ENCODE data around the gene CORIN. TPM values are rescaled to one million over a fixed set of nuclear protein-coding genes. Genes with fewer than 3 reads are reported as not detected.

Gene CORIN
- total RNA-seq, 1 experiment from 2014 or later = 0.07 TPM

DNA sequence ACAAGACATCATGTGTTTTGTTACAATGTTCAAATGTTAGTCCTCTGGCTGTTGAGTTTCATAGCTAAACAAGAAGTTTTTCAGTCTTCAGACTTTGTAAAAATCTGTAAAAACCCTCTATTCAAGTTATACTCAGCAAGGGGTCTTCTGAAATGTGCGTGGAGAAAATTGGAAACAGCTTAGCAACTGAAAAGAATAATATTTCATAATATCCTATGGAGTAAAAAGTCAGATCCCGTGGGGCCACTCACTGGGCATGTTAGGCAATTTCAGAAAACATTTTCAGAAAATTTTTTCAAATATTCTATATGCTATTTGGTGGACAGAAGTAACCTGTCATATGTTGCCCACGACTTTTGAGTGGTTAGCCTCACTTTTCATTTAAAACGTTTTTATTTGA is 118.3 kb downstream of the CORIN start:
- no peaks in the 10 kb centered on the region for H3K4me1 Mint-ChIP-seq (ENCODE audit: low read depth, unreplicated experiment)
- no TSS peak for BruUV-seq (replicated peaks)
- no peaks in the 10 kb centered on the region for H3K36me3 Mint-ChIP-seq (ENCODE audit: insufficient read depth, unreplicated experiment)
- no peak overlapping the region for H3K27ac Mint-ChIP-seq (ENCODE audit: unreplicated experiment)
- TF ChIP-seq, protein P1, sequence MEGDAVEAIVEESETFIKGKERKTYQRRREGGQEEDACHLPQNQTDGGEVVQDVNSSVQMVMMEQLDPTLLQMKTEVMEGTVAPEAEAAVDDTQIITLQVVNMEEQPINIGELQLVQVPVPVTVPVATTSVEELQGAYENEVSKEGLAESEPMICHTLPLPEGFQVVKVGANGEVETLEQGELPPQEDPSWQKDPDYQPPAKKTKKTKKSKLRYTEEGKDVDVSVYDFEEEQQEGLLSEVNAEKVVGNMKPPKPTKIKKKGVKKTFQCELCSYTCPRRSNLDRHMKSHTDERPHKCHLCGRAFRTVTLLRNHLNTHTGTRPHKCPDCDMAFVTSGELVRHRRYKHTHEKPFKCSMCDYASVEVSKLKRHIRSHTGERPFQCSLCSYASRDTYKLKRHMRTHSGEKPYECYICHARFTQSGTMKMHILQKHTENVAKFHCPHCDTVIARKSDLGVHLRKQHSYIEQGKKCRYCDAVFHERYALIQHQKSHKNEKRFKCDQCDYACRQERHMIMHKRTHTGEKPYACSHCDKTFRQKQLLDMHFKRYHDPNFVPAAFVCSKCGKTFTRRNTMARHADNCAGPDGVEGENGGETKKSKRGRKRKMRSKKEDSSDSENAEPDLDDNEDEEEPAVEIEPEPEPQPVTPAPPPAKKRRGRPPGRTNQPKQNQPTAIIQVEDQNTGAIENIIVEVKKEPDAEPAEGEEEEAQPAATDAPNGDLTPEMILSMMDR (IDR thresholded peaks at IDR 0.05; ENCODE audit: unreplicated experiment) = no peak
- no peak overlapping the region for H3K4me3 Mint-ChIP-seq (ENCODE audit: low read depth, unreplicated experiment)
- intact Hi-C loops (cut with micrococcal nuclease; ENCODE audit: unreplicated experiment) = no loop called here
- no peak for DNase-seq
- H3K9me3 Mint-ChIP-seq (ENCODE audit: low read depth, unreplicated experiment) = no peaks in the 10 kb centered on the region
- peaks cover 20% of the 10 kb centered on the region for H3K27me3 Mint-ChIP-seq (ENCODE audit: unreplicated experiment)
- CTCF ChIA-PET = no interaction called here

DNA sequence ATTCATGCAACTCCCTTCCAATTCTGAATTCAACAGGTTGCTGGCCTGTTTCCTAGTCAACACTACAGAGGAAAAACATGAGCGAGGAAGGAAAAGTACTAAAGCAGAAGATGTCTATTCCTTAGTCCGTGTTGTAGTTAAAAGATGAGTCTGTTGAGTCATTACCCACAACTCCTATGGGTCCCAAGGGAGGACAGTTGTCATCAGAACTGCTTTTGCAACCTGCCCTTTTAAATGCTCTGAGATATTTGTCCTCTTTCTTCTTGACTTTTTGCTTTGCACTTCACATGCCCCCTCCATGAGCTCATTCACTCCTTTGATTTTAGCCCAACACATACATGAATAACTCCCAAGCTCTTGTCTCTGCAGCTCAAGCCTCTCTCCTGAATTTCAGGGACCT is 119.2 kb downstream of the CORIN start:
- CTCF ChIA-PET = no interaction called here
- intact Hi-C loops (cut with micrococcal nuclease; ENCODE audit: unreplicated experiment) = no loop called here
- no peaks in the 10 kb centered on the region for H3K4me1 Mint-ChIP-seq (ENCODE audit: low read depth, unreplicated experiment)
- TF ChIP-seq, protein P1 (IDR thresholded peaks at IDR 0.05; ENCODE audit: unreplicated experiment) = no peak
- H3K36me3 Mint-ChIP-seq (ENCODE audit: insufficient read depth, unreplicated experiment) = no peaks in the 10 kb centered on the region
- H3K27me3 Mint-ChIP-seq (ENCODE audit: unreplicated experiment) = peaks cover 20% of the 10 kb centered on the region
- BruUV-seq (replicated peaks) = no TSS peak
- no peaks in the 10 kb centered on the region for H3K9me3 Mint-ChIP-seq (ENCODE audit: low read depth, unreplicated experiment)
- H3K4me3 Mint-ChIP-seq (ENCODE audit: low read depth, unreplicated experiment) = no peak overlapping the region
- DNase-seq = no peak
- no peak overlapping the region for H3K27ac Mint-ChIP-seq (ENCODE audit: unreplicated experiment)

DNA sequence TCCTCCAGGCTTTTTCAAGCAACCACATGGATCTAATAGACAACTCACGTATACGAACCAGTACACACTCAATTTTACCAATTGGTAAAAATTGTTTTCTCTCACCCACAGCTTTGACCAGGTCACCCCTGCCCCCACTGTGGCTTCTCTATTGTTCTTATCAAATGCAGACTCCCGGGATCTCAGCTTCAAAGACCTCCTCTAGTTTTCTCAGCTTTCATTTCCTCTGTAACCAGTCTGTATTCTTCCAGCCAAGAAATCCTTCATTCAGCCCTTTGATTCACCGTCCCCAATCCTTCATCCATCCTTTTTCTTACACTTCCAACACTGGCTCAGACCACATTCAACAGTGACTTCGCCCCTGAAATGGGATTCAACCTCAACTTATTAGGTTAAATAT is 120.7 kb downstream of the CORIN start:
- Mint-ChIP-seq H3K4me1 (ENCODE audit: low read depth, unreplicated experiment) (no peaks in the 10 kb centered on the region), H3K9me3 (ENCODE audit: low read depth, unreplicated experiment) (no peaks in the 10 kb centered on the region), H3K27ac (ENCODE audit: unreplicated experiment) (no peak overlapping the region), H3K4me3 (ENCODE audit: low read depth, unreplicated experiment) (no peak overlapping the region), H3K27me3 (ENCODE audit: unreplicated experiment) (peaks cover 9% of the 10 kb centered on the region), H3K36me3 (ENCODE audit: insufficient read depth, unreplicated experiment) (no peaks in the 10 kb centered on the region)
- DNase-seq = no peak
- no TSS peak for BruUV-seq (replicated peaks)
- TF ChIP-seq, protein P1 (IDR thresholded peaks at IDR 0.05; ENCODE audit: unreplicated experiment) = no peak
- CTCF ChIA-PET = no interaction called here
- intact Hi-C loops (cut with micrococcal nuclease; ENCODE audit: unreplicated experiment) = no loop called here

DNA sequence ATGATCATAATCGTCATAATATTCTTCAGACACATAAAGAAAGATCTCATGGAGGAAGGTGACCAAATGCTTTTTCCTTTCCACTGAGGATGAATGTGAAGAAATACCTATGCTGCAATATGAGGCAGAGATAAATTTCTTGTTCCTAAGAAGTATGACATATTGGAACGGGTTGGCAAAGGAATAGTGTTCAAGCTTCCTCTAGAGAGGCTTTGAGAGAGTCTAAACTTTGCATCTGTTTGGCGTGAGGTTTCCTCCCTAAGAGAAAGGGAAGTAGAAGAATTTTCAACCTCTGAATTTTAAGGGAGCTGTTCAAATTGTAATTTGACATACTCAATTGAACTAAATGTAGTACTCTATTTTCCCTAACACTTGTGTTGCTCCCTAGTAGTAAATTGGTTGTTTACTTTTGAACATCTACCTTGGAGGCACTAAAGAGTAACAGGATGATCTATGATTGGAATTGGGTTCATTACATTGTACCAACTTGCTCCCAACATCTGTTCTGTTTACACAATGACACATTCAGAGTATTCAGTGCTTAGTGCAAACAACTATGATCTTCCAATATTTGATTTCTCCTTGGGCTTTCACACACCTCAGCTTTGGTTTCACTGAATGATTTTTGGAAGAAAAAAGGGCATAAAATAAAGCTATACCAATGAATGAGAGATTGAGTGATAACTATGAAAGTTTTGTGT is 122.0 kb downstream of the CORIN start:
- TF ChIP-seq, protein P1 (IDR thresholded peaks at IDR 0.05; ENCODE audit: unreplicated experiment) = no peak
- no peak overlapping the region for H3K4me3 Mint-ChIP-seq (ENCODE audit: low read depth, unreplicated experiment)
- no peaks in the 10 kb centered on the region for H3K9me3 Mint-ChIP-seq (ENCODE audit: low read depth, unreplicated experiment)
- H3K36me3 Mint-ChIP-seq (ENCODE audit: insufficient read depth, unreplicated experiment) = no peaks in the 10 kb centered on the region
- H3K27ac Mint-ChIP-seq (ENCODE audit: unreplicated experiment) = no peak overlapping the region
- CTCF ChIA-PET = interaction anchor here (2.9 kb wide), 1 partner anchor 121 kb away, joined by 11 read pairs; no protein-coding TSS in a partner anchor
- H3K4me1 Mint-ChIP-seq (ENCODE audit: low read depth, unreplicated experiment) = no peaks in the 10 kb centered on the region
- peaks cover 5% of the 10 kb centered on the region for H3K27me3 Mint-ChIP-seq (ENCODE audit: unreplicated experiment)
- BruUV-seq (replicated peaks) = no TSS peak
- no peak for DNase-seq
- intact Hi-C loops (cut with micrococcal nuclease; ENCODE audit: unreplicated experiment) = no loop called here
